ENCODE measurements around the gene PCNX2.

- no peak for TF ChIP-seq CTCF (conservative IDR thresholded peaks at IDR 0.05)
- no peak for TF ChIP-seq EZH2 (IDR thresholded peaks at IDR 0.05; ENCODE audit: low read depth)
These were observed 143.7 kb downstream of the PCNX2 start for GRCh38 chr1:233151861-233152260.

Data from PC-9 (cell line).